H1 (cell line): ENCODE measurements around the gene HES2.

Experiments used
- ATF2 ChIP-seq: IDR thresholded peaks from 2 replicates; pipeline ENCODE4 v1.6.1; 2012; ENCODE audit warnings: low read length, inconsistent platforms
- CTCF ChIP-seq, 3 experiments: IDR thresholded peaks; 1 replicate in 2 of 3; 2 replicates in 1 of 3; pipeline versions ENCODE4 v1.5.1 to v1.6.1; 2011; ENCODE audit warnings: low read length in 3 of 3, mild to moderate bottlenecking in 3 of 3, inconsistent platforms in 2 of 3, low read depth in 1 of 3, moderate library complexity in 1 of 3; ENCODE audit not compliant: insufficient read depth in 1 of 3; ENCODE audit errors: control extremely low read depth in 1 of 3
- TCF12 ChIP-seq: IDR thresholded peaks from 2 replicates; pipeline ENCODE4 v1.6.1; 2011; ENCODE audit warnings: low read depth, mild to moderate bottlenecking, low read length

- TF ChIP-seq TCF12 (no peak), CTCF (IDR thresholded peaks at IDR 0.05; ENCODE audit: control extremely low read depth in 1 of 3, insufficient read depth in 1 of 3, low read depth in 1 of 3, low read length in 3 of 3) (no peak), ATF2 (no peak)
Measured at GRCh38 chr1:6466751-6467150, 47.0 kb upstream of the HES2 start.
